NCI-H1048 (cell line): ENCODE data around the gene NCBP1.
"Not testable (repeated sequence)": the region's sequence is repeated elsewhere in the genome, so short reads cannot be mapped to it uniquely, and the experiment has no call there.

ENCODE experiments used
- DNase-seq: peaks from one replicate; lab custom pipeline; 2025; lab: John Stamatoyannopoulos, UW

Gene NCBP1

GRCh38 chr9:97672403-97672802 lies 38.8 kb downstream of the NCBP1 start:
- no peak for DNase-seq

GRCh38 chr9:97673922-97674321 lies 40.3 kb downstream of the NCBP1 start:
- no peak for DNase-seq

- DNase-seq: no peak
Observed at GRCh38 chr9:97675655-97676054, 42.0 kb downstream of the NCBP1 start.

- no peak for DNase-seq
Observed at GRCh38 chr9:97682242-97682641, 48.6 kb downstream of the NCBP1 start.

GRCh38 chr9:97688654-97689053 lies 55.0 kb downstream of the NCBP1 start:
- DNase-seq: no peak

- no peak for DNase-seq
Observed at GRCh38 chr9:97689401-97690180, 56.0 kb downstream of the NCBP1 start.

GRCh38 chr9:97694769-97695168 lies 61.1 kb downstream of the NCBP1 start:
- DNase-seq: no peak

- no peak for DNase-seq
Observed at GRCh38 chr9:97695390-97695789, 61.8 kb downstream of the NCBP1 start.

- DNase-seq: no peak
Observed at GRCh38 chr9:97695995-97696802, 62.6 kb downstream of the NCBP1 start.

- DNase-seq: peak; percentile 91
Observed at GRCh38 chr9:97696803-97697601, 63.4 kb downstream of the NCBP1 start, which contains the start of gene XPA. XPA (minus strand) TSS chr9:97697340; CDS start chr9:97697292, 48 bp downstream.

GRCh38 chr9:97697837-97698236 lies 64.2 kb downstream of the NCBP1 start:
- DNase-seq: no peak

GRCh38 chr9:97698865-97699264 lies 65.2 kb downstream of the NCBP1 start:
- no peak for DNase-seq

- not testable (repeated sequence) for DNase-seq
Observed at GRCh38 chr9:97699281-97699680, 65.7 kb downstream of the NCBP1 start.

GRCh38 chr9:97699824-97700223 lies 66.2 kb downstream of the NCBP1 start:
- DNase-seq: not testable (repeated sequence)

- no peak for DNase-seq
Observed at GRCh38 chr9:97703437-97704344, 70.1 kb downstream of the NCBP1 start.

- no peak for DNase-seq
Observed at GRCh38 chr9:97704345-97704677, 70.7 kb downstream of the NCBP1 start.

GRCh38 chr9:97704851-97705250 lies 71.2 kb downstream of the NCBP1 start:
- no peak for DNase-seq

- no peak for DNase-seq
Observed at GRCh38 chr9:97705354-97705950, 71.8 kb downstream of the NCBP1 start.

GRCh38 chr9:97706246-97706645 lies 72.6 kb downstream of the NCBP1 start:
- DNase-seq: no peak

GRCh38 chr9:97710356-97711222 lies 77.0 kb downstream of the NCBP1 start:
- peak; percentile 8 for DNase-seq
